ENCODE data around the gene SOWAHA. TPM values are rescaled to one million over a fixed set of nuclear protein-coding genes. Genes with fewer than 3 reads are reported as not detected.

SOWAHA gene
- total and polyA plus RNA-seq, 2 of the 8 experiments (the other 6 are each of a cell fraction or from before 2014, with no cell fraction given) = 0.09 to 0.11 TPM

GRCh38 chr5:132839426-132840301 is 26.6 kb downstream of the SOWAHA start:
- no peak for FAIRE-seq
- Histone ChIP-seq H2AFZ (ENCODE audit: low read length) (peak overlapping the region; percentile 64), H4K8ac (ENCODE audit: extremely low read depth, insufficient read depth, low read length) (no peak overlapping the region), H3K27me3 (replicated peaks in 1 of 4; ENCODE audit: control insufficient read depth in 3 of 4, extremely low read depth in 1 of 4, insufficient read depth in 3 of 4, low read length in 3 of 4) (no peaks in the 10 kb centered on the region), H3K18ac (ENCODE audit: extremely low read depth, low read length) (no peak overlapping the region), H3K9ac (replicated peaks in 1 of 4; ENCODE audit: extremely low read depth in 1 of 4, low read depth in 3 of 4, low read length in 3 of 4) (no peak overlapping the region), H3K79me2 (ENCODE audit: control insufficient read depth in 1 of 2, insufficient read depth in 2 of 2, low read length in 2 of 2) (no peaks in the 10 kb centered on the region), H2BK12ac (ENCODE audit: low read depth, low read length) (no peak overlapping the region), H3K9me3 (ENCODE audit: insufficient read depth in 2 of 2, low read depth in 1 of 2, low read length in 1 of 2) (no peaks in the 10 kb centered on the region), H2BK20ac (ENCODE audit: low read length) (no peak overlapping the region), H3K56ac (replicated peaks; ENCODE audit: insufficient read length, low read depth, low read length) (no peak overlapping the region), H4K20me1 (replicated peaks in 1 of 2; ENCODE audit: control insufficient read depth in 1 of 2, insufficient read depth in 2 of 2, low read length in 2 of 2) (no peaks in the 10 kb centered on the region), H2BK120ac (replicated peaks; ENCODE audit: low read depth, low read length) (no peak overlapping the region), H3K4ac (replicated peaks; ENCODE audit: insufficient read length, low read depth, low read length) (no peak overlapping the region), H3K14ac (ENCODE audit: insufficient read length) (no peak overlapping the region), H3K23me2 (ENCODE audit: low read depth, low read length) (no peaks in the 10 kb centered on the region), H3K23ac (ENCODE audit: insufficient read length) (no peak overlapping the region), H3K36me3 (ENCODE audit: control insufficient read depth in 2 of 4, insufficient read depth in 4 of 4, low read length in 3 of 4) (no peaks in the 10 kb centered on the region), H4K91ac (replicated peaks; ENCODE audit: insufficient read length, low read length) (no peak overlapping the region), H2BK15ac (ENCODE audit: low read length) (no peak overlapping the region), H3K4me3 (ENCODE audit: extremely low read depth in 1 of 4, insufficient read depth in 2 of 4, low read depth in 3 of 4, low read length in 4 of 4) (no peak overlapping the region), H3K27ac (ENCODE audit: low read depth, low read length) (no peak overlapping the region), H3K4me1 (replicated peaks in 1 of 4; ENCODE audit: control insufficient read depth in 3 of 4, insufficient read depth in 4 of 4, low read length in 3 of 4) (no peaks in the 10 kb centered on the region), H3K4me2 (ENCODE audit: insufficient read depth in 1 of 2, low read depth in 2 of 2, low read length in 2 of 2) (no peak overlapping the region), H3K79me1 (ENCODE audit: low read depth, low read length) (no peaks in the 10 kb centered on the region), H2AK5ac (ENCODE audit: low read depth, low read length) (no peak overlapping the region), H4K5ac (ENCODE audit: insufficient read length, low read depth, low read length) (no peak overlapping the region), H2BK5ac (ENCODE audit: low read depth, low read length) (no peak overlapping the region)
- TF ChIP-seq EGR1 (IDR thresholded peaks at IDR 0.05; ENCODE audit: borderline replicate concordance, low read depth, low read length) = no peak
- TF ChIP-seq SUZ12 (IDR thresholded peaks at IDR 0.05; ENCODE audit: low read length) = no peak
- TF ChIP-seq POLR2A (IDR thresholded peaks at IDR 0.05; ENCODE audit: control extremely low read depth in 1 of 2, low read depth in 2 of 2, low read length in 2 of 2) = no peak
- no peak for TF ChIP-seq KDM4A (IDR thresholded peaks at IDR 0.05; ENCODE audit: low read depth, low read length, severe bottlenecking)
- TF ChIP-seq KDM5A (IDR thresholded peaks at IDR 0.05; ENCODE audit: low read length) = no peak
- TF ChIP-seq MAFK (IDR thresholded peaks at IDR 0.05; ENCODE audit: low read depth, low read length) = no peak
- DNase-seq (ENCODE audit: low read depth in 1 of 2, low spot score in 2 of 2) = no peak
- ChIA-PET POLR2A (ENCODE audit: partially characterized antibody) (interaction anchor here (1.7 kb wide), 1 partner anchor 13 kb away, joined by 3 read pairs; no protein-coding TSS in a partner anchor), CTCF (ENCODE audit: partially characterized antibody) (interaction anchor here (2.8 to 25.6 kb wide), 2 partner anchors 9 to 23 kb away, joined by 10 to 465 read pairs; partner anchors contain the start of genes GDF9, LEAP2, SHROOM1 and UQCRQ)
- 88% methylated on average over 8 of the region's 8 CpGs; no CpG with 5 or more reads in 1 of the 2 experiments for WGBS, 2 experiments (ENCODE audit: extremely low coverage in 1 of 2, insufficient coverage in 1 of 2, insufficient read length in 1 of 2, insufficient replicate concordance in 2 of 2, low coverage in 1 of 2, low lambda C conversion rate in 2 of 2, missing lambda C conversion rate in 1 of 2)
